Bronchial epithelial cell (primary cell): ENCODE results near the gene TCFL5. TPM values are rescaled to one million over a fixed set of nuclear protein-coding genes. Genes with fewer than 3 reads are reported as not detected.

ENCODE experiments used
- DNase-seq: peaks from one replicate; pipeline ENCODE4 v3.0.0-alpha.2; 2010; ENCODE audit warnings: low read depth
- FAIRE-seq: peaks from 2 replicates; lab custom pipeline; 2011; peaks lifted over from hg19 to GRCh38; lab: Jason Lieb, UNC
- H3K27me3 ChIP-seq: 2 replicates; pipeline ENCODE4 v1.5.1; 2011; ENCODE audit warnings: low read length; ENCODE audit not compliant: control insufficient read depth, insufficient read depth
- H3K36me3 ChIP-seq: 2 replicates; pipeline ENCODE4 v1.5.1; 2011; ENCODE audit warnings: low read length; ENCODE audit not compliant: control insufficient read depth, insufficient read depth
- H3K4me3 ChIP-seq: 2 replicates; pipeline ENCODE4 v1.5.1; 2011; ENCODE audit warnings: mild to moderate bottlenecking, low read depth, low read length, control low read depth
- CTCF ChIP-seq: IDR thresholded peaks from 2 replicates; pipeline ENCODE4 v1.5.1; 2011; ENCODE audit warnings: mild to moderate bottlenecking, moderate library complexity, low read length, control low read depth, inconsistent platforms; ENCODE audit not compliant: insufficient read depth, severe bottlenecking
- total RNA-seq: library from RNA; depleted of rRNA; stranded (reverse); fragments of >200 nt; gene quantifications from 2 replicates; pipeline ENCODE4 v1.2.1, GENCODE V29; 2014

Gene TCFL5
- total RNA-seq, 1 donor from 2014 or later = 14.5 TPM

- Histone ChIP-seq H3K27me3 (no peaks in the 10 kb centered on the region), H3K36me3 (peaks cover 16% of the 10 kb centered on the region), H3K4me3 (no peak overlapping the region)
- FAIRE-seq = peak; percentile 55
- DNase-seq = no peak
- TF ChIP-seq CTCF = no peak
Observed at GRCh38 chr20:62885896-62886708, 24.5 kb upstream of the TCFL5 start.

GRCh38 chr20:62885046-62885895 is 23.6 kb upstream of the TCFL5 start:
- FAIRE-seq (peak; percentile 79), DNase-seq (no peak)
- no peak overlapping the region for H3K4me3 ChIP-seq
- no peak for TF ChIP-seq CTCF
- H3K36me3 ChIP-seq = peaks cover 13% of the 10 kb centered on the region
- H3K27me3 ChIP-seq = no peaks in the 10 kb centered on the region

- Histone ChIP-seq H3K27me3 (no peaks in the 10 kb centered on the region), H3K36me3 (peaks cover 9% of the 10 kb centered on the region), H3K4me3 (no peak overlapping the region)
- no peak for TF ChIP-seq CTCF
- FAIRE-seq = no peak
- DNase-seq = no peak
Observed at GRCh38 chr20:62884556-62884955, 22.9 kb upstream of the TCFL5 start.

GRCh38 chr20:62882426-62882825 is 20.8 kb upstream of the TCFL5 start:
- Histone ChIP-seq H3K36me3 (peaks cover 2% of the 10 kb centered on the region), H3K4me3 (no peak overlapping the region), H3K27me3 (no peaks in the 10 kb centered on the region)
- no peak for TF ChIP-seq CTCF
- FAIRE-seq (no peak), DNase-seq (no peak)

GRCh38 chr20:62881662-62882395 is 20.2 kb upstream of the TCFL5 start:
- no peak for FAIRE-seq
- no peaks in the 10 kb centered on the region for H3K27me3 ChIP-seq
- no peak for DNase-seq
- no peak for TF ChIP-seq CTCF
- no peak overlapping the region for H3K4me3 ChIP-seq
- H3K36me3 ChIP-seq = peaks cover 2% of the 10 kb centered on the region
